Measurements from ENCODE around the gene CDPF1. TPM values are rescaled to one million over a fixed set of nuclear protein-coding genes. Genes with fewer than 3 reads are reported as not detected.

The CDPF1 gene
- total RNA-seq, 4 donors from 2014 or later = 5.7 to 18.8 (median 8.5) TPM

Other genes with a start within 250 kb of the CDPF1 start
- 10 to 100 TPM; 20.7 to 35.5 (median 30.4) TPM for gene PPARA, start 99.8 kb downstream of the CDPF1 start, total RNA-seq
- under 1 TPM in 1 of 4 donors, not detected in 3; 0.09 TPM for gene PKDREJ, start 13.1 kb upstream of the CDPF1 start, total RNA-seq
- 100 to 1,000 TPM in 2 of 4 donors, 10 to 100 TPM in 2; 49.8 to 116 (median 76.8) TPM for gene TTC38, start 17.7 kb upstream of the CDPF1 start, total RNA-seq
- gene GTSE1, start 46.6 kb upstream of the CDPF1 start, total RNA-seq = 1 to 10 TPM in 3 of 4 donors, not detected in 1; 1.1 to 2.5 (median 1.3) TPM
- 10 to 100 TPM; 19.3 to 62.8 (median 32.8) TPM for gene TRMU, start 85.4 kb upstream of the CDPF1 start, total RNA-seq

Measured in omental fat pad (tissue), 4 donors.